CD4-positive, alpha-beta T cell treated with Interleukin-21 for 1 hour (primary cell): ENCODE measurements around the gene ANAPC2.

Experiments used
- DNase-seq: peaks from one replicate; pipeline ENCODE4 v3.0.0-alpha.2; 2020

Gene ANAPC2

GRCh38 chr9:137160716-137161557, 27.4 kb downstream of the ANAPC2 start:
- no peak for DNase-seq

- DNase-seq = no peak
These were observed 28.3 kb downstream of the ANAPC2 start for GRCh38 chr9:137160054-137160425.

GRCh38 chr9:137159105-137160053, 29.0 kb downstream of the ANAPC2 start:
- DNase-seq = no peak

- DNase-seq = no peak
These were observed 29.7 kb downstream of the ANAPC2 start for GRCh38 chr9:137158625-137159024.

- no peak for DNase-seq
These were observed 30.5 kb downstream of the ANAPC2 start for GRCh38 chr9:137157618-137158415.

- peak; percentile 60 for DNase-seq
These were observed 31.6 kb downstream of the ANAPC2 start for GRCh38 chr9:137156567-137157375.

- DNase-seq = no peak
These were observed 35.4 kb downstream of the ANAPC2 start for GRCh38 chr9:137152844-137153405.

- peak; percentile 59 for DNase-seq
These were observed 37.5 kb downstream of the ANAPC2 start for GRCh38 chr9:137150617-137151457.

- DNase-seq = no peak
These were observed 38.3 kb downstream of the ANAPC2 start for GRCh38 chr9:137149942-137150616.

- no peak for DNase-seq
These were observed 39.0 kb downstream of the ANAPC2 start for GRCh38 chr9:137149363-137149762.

- no peak for DNase-seq
These were observed 39.7 kb downstream of the ANAPC2 start for GRCh38 chr9:137148661-137149060.

GRCh38 chr9:137148242-137148641, 40.1 kb downstream of the ANAPC2 start:
- DNase-seq = no peak

GRCh38 chr9:137147793-137148160, 40.6 kb downstream of the ANAPC2 start:
- no peak for DNase-seq

GRCh38 chr9:137147091-137147792, 41.1 kb downstream of the ANAPC2 start:
- DNase-seq = no peak

GRCh38 chr9:137146527-137146918, 41.8 kb downstream of the ANAPC2 start:
- no peak for DNase-seq

GRCh38 chr9:137145731-137146526, 42.4 kb downstream of the ANAPC2 start:
- no peak for DNase-seq

GRCh38 chr9:137143459-137143858, 44.9 kb downstream of the ANAPC2 start:
- DNase-seq = no peak
